Liver (tissue), 3 donors: Measurements from ENCODE around the gene NKIRAS1.

Experiments
- ATF3 ChIP-seq: IDR thresholded peaks from 2 replicates; pipeline ENCODE4 v1.6.1; 2016; ENCODE audit warnings: antibody characterized with exemption
- CTCF ChIP-seq: fragments of 150-350 bp; IDR thresholded peaks from 2 replicates; pipeline ENCODE4 v1.5.1; 2017; ENCODE audit warnings: improper control_type of control experiment, low read depth, low read length; ENCODE audit not compliant: missing input control
- EGR1 ChIP-seq, 2 donors: IDR thresholded peaks; 2 replicates each; pipeline ENCODE4 v1.6.1; 2016 to 2018; ENCODE audit warnings: antibody characterized with exemption in 2 of 2, low read depth in 2 of 2
- HNF4G ChIP-seq: IDR thresholded peaks from 2 replicates; pipeline ENCODE4 v1.6.1; 2016; ENCODE audit warnings: antibody characterized with exemption
- MAX ChIP-seq: IDR thresholded peaks from 2 replicates; pipeline ENCODE4 v1.6.1; 2016; ENCODE audit warnings: antibody characterized with exemption
- REST ChIP-seq: IDR thresholded peaks from 2 replicates; pipeline ENCODE4 v1.6.1; 2016; ENCODE audit warnings: antibody characterized with exemption, mild to moderate bottlenecking
- SP1 ChIP-seq: IDR thresholded peaks from 2 replicates; pipeline ENCODE4 v1.6.1; 2018; ENCODE audit warnings: antibody characterized with exemption, mild to moderate bottlenecking
- TAF1 ChIP-seq: conservative IDR thresholded peaks from 2 replicates; pipeline ENCODE4 v1.6.1; 2016; ENCODE audit warnings: antibody characterized with exemption, mild to moderate bottlenecking
- YY1 ChIP-seq: IDR thresholded peaks from 2 replicates; pipeline ENCODE4 v1.6.1; 2016; ENCODE audit warnings: antibody characterized with exemption, mild to moderate bottlenecking
- donor health status: healthy.
- donor health status: healthy.

- TF ChIP-seq ATF3 (no peak), SP1 (no peak), CTCF (no peak), MAX (no peak), REST (no peak), TAF1 (no peak), HNF4G (no peak), YY1 (no peak), EGR1 (IDR thresholded peaks at IDR 0.05; ENCODE audit: low read depth in 2 of 2) (no peak)
Observed at GRCh38 chr3:23966328-23966727, 49.5 kb upstream of the NKIRAS1 start.
